HG03521 (cell line): Measurements from ENCODE around the gene MICU1.

Experiments
- ATAC-seq: cut with Tn5 transposase; IDR thresholded peaks from one replicate; pipeline ENCODE4 v1.9.1; 2021; ENCODE audit warnings: mild to moderate bottlenecking, moderate library complexity; ENCODE audit not compliant: unreplicated experiment

The MICU1 gene

DNA sequence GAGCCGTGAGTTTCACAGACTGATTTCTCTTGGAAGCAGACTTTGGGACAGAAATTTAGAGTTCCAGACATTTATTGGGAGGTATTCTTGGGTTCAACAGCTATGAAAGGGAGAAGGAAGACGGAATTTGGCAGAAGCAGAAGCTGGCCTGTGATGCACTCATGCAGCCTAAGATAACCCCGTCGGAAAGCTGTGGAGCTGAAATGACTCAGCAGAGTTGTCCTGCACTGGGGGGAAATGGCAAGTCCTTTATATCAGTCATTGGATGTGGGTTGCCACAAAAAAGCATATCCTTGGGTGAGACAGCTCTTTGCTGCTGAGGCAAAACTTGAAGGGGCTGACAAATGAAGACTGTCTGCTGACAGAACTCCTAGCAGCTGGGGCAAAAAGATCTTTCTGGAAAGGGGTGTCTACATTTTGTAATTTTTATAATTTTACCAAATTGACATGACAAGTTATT, 11.5 kb upstream of the MICU1 start:
- ATAC-seq, result no peak

DNA sequence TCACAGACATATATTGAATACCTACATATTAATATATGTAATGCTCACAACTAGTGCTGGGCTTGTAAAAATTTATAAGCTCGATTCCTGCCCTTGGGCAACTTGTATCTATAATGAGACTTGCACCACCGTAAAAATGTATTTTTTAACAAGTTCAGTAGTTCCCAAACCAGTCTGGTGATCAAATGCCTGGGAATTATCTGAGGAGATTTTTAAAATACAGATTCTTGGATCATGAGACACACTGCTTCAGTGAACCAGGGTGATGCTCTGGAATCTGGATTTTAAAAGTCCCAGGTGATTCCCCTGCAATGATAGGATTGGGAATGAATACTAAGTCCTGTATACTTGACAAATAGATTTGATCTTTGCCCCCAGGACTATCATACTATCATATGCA, 4.3 kb upstream of the MICU1 start:
- no peak for ATAC-seq

DNA sequence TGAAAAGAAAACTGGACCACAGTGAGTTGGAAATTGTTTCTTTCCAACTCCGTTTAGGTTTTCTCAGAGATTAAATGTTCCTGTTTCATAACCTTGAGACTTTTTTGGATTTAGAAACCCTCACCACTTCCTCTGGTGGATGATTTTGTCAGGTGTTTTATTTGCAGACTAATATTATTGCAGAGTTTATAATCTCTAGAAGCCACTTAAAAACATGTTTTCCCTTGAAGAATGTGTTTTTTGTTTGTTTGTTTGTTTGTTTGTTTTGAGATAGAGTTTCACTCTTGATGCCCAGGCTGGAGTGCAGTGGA, 520 bp upstream of the MICU1 start:
- no peak for ATAC-seq

DNA sequence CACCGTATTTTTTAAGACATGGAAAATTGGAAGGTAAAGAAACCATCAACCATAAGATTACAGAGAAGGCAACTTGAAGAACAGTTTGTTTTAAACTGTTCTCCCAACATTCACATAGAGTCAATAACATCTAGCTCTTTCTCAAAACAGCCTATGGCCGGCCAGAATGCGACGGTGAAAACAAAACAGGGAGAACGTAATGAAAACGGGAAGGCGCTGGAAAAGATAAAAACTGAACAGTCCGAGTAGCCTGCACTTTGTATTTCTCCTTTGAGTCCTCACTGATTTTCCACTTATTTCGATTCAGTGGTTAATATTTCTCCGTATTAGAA, 637 bp downstream of the MICU1 start:
- ATAC-seq, result no peak

DNA sequence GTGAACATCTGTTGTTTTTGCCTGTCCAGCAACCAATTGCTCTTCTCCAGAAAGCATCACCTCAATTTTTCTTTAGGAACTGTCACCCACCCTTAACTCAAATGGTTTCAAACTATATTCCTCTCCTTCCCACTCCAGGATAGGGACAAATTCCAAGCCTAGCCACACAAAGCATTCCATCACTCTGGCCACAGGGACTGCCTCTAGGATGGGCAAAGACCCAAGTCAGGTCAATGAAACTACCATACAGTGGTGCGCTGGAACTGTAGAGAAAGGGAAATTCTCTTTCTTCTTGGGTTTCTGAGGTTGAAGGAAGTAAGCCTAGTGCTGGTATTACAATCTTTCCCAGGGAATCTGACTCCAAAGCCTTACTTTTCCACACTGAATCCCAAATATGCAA, 3.6 kb downstream of the MICU1 start:
- no peak for ATAC-seq

DNA sequence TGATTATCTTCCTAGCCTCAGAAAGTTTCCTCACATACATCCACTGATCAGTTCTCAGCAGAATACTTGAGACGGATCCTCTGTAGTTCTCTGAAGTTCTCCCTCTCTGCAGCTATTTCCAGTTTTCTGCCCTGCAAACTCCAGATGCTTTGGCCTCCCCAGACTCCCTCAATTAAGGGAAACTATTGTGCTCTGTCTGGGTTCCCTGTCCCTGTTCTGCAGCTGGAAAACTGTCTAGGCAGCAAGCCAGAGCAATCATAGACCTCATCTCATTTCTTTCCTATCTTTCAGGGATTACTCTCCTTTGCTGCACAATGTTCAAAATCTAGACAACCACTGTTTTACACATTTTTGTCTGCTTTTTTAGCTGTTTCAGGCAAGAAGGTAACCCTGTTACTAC, 9.2 kb downstream of the MICU1 start:
- ATAC-seq, result no peak

DNA sequence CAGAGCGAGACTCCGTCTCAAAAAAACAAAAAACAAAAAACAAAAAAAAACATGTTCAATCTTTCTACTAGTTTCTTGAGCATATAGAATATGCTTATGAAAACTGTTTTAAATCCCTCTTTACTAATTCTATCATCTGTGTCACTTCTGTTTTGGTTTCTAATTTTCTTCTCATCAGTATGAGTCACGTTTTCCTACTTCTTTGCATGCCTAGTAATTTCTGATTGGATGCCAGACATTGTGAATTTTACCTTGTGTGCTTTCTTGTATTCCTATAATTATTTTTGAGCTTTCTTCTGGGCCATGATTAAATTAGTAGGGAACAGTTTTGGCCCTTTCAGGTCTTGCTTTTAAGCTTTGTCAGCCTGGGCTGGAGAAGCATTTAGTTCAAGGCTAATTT, 9.9 kb downstream of the MICU1 start:
- no peak for ATAC-seq

DNA sequence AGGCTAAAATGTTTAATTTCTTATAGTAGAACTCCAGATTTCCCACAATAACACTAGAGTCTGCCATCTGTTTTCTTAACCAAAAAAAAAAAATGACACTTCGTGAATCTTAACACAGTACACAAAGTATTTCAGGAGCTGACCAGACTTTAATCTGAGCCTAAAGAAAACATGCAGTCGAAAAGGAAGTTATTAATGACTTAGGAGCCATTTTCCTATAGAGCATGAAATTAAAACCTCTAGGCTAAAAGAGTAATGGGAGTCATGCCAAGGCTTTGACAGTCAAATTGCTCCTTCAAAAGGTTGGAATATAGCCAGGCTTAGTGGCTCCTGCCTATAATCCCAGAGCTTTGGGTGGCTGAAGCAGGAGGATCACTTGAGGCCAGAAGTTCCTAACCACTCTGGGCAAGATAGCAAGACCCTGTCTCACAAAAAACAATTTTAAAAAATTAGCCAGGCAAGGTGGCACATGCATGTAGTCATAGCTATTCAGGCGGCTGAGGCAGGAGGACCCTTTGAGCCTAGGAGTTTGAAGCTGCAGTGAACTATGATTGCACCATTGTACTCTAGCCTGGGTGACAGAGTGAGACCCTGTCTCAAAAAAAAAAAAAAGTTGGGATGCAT, 13.6 kb downstream of the MICU1 start:
- no peak for ATAC-seq

DNA sequence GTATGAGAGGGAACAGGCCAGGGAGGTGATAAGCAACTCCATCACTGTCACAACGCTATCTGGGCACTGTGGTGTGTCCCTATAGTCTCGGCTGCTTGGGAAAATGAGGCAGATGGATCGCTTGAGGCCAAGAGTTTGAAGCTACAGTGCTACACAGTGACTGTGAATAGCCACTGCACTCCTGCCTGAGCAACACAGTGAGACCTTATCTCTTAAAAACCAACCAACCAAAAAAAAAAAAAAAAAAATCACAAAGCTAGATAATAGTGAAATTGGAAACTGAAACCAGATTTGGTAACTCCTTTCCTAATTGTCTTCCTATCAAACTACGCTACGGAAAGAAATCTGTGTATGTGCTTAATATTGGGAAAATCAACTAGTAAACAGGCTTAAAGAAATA, 14.1 kb downstream of the MICU1 start:
- ATAC-seq, result no peak

DNA sequence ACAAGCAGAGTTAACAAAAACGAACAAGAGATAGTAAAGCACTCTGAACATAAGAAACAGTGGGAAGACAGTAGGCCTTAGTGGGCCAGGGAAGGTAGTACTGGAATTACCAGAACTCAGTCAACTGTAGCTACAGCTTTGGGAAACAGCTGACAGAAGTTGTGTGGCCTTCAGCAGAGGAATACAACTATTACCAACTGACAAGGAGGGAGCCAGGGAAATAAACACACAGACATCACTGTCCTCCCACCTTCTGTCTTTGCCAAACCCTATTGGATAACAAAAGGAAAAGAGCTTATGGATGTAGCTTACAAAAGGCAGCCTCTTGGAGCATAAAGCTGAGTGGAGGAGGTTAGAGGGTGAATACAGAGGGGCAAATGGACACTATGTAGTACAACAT, 15.4 kb downstream of the MICU1 start:
- no peak for ATAC-seq

DNA sequence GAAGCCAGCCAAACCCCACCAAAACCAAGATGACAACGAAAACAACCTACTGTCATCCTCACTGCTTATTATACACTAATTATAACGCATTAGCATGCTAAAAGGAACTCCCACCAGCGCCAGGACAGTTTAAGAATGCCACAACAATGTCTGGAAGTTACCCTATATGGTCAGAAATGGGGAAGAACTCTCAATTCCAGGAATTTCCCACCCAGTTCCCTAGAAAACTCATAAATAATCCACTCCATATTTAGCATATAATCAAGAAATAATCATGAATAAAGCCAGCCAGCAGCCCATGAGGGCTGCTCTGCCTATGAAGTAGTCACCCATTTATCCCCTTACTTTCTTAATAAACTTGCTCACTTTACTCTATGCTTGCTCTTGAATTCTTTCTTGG, 20.8 kb downstream of the MICU1 start:
- ATAC-seq, result no peak

DNA sequence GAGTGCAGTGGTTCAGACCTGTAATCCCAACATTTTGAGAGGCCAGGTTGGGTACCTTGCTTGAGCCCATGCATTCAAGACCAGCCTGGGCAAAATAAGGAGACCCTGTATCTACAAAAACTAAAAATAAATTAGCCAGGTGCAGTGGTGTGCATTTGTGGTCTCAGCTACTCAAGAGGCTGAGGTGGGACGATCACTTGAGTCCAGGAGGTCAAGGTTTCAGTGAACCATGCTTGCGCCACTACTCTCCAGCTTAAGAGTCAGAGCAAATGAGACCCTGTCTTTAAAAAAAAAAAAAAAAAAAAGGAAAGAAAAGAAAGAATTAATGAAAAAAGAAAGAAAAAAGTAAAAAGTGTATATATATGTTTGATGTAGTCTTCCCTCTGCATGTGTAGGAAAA, 24.7 kb downstream of the MICU1 start:
- no peak for ATAC-seq

DNA sequence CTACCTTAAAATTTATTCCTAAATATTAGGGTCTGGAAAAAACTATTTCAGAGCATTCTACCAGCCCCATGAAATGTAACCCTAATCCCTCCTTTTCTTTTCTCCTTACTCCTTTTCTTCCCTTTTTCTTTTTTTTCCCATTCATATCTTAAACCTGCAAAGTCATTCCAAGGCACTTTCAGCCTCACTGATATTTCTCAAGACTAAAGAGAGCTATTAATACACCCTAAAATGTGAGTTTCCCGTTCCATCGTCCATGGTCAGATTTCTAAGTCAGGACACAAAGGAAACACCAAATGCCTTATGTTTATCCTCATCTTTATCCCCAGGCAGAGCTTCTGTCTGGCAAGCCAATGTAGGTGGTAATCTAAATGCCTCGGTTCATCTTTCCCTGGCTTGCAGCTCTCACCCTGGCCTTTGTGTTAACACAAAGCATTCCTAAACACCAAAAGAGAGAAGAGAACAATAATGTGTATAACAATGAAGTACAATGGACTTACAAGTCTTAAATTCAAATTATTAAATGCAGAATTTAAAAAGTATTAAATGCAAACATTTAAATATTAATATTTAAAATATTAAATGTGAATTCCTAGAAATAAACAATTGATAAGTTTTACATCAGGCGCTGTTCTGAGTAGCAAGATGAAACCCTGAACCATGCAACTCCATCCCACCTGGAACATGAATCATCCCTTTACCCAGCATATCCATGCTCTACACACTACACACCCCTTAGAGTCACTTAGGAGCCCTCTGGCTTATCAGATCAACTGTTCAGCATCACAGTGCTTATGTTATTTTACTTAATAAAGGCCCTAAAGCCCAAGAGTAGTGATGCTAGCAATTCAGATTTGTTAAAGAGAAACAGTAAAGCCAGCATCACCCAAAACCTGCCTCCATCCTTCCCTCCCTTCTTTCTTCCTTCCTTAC, 26.8 kb downstream of the MICU1 start:
- ATAC-seq, result no peak

DNA sequence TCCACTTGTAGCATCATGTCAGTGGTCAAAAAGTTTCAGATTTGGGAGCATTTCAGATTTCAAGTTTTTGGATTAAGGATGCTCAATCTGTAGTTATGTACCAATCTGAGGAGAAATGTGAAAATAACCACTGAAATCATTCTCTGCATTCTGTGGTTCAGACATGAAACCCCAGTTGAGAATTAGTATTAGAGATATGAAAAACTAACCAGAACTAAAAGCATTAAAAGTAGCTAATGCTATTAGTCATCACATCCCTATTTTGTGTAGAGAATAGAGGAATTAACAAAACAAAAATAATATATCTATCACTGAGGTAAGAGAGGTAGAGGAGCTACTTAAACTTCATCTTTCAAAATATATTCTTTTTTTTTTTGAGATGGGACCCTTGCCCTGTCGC, 28.0 kb downstream of the MICU1 start:
- ATAC-seq, result no peak

DNA sequence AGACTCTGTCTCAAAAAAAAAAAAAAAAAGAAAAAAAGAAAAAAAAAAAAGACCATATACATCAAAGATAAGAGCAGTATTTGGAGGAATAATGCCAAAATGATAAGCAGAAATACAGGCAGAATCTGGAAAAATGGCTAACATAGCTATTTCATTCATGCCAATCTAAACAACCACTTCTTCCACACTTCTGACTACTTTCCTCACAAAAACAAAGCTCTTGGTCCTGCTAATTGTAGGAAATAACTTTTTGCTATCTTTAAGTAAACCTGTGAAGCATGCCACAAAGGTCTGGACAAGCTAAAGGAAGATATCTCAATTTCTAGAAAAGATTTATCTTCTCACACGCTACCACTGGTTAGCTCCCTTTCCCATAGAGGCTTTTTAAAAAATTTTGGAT, 30.4 kb downstream of the MICU1 start:
- no peak for ATAC-seq

DNA sequence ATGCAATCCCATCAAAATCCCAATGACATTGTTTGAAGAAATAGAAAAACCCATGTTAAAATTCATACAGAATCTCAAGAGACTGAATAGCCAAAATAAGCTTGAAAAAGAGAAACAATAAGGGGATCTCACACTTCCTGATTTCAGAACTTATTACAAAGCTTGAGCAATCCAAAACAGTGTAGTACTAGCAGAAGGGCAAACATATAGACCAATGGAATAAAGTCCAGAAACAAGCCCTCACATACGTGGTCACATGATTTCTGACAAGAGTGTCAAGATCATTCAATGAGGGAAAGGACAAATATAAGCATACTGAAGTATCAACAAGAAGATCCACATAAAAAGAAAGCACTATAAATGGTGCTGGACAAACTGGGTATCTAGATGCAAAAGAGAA, 31.9 kb downstream of the MICU1 start:
- ATAC-seq, result no peak

DNA sequence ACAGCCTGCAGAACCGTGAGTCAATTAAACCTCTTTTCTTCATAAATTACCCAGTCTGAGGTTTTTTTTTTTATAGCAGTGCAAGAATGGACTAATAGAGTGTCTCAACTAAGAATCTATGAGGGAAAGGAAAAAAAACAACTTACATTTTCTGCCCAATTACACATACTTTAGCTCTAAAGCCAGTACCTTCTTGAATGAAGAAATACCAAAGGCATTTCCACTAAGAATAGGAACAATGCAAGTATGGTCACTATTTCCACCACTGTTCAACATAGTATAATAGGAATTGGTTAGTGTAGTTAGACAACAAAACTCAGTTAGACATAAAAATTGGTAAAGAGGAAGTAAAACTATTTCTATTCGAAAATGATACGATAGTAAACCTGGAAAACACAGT, 37.6 kb downstream of the MICU1 start:
- no peak for ATAC-seq

DNA sequence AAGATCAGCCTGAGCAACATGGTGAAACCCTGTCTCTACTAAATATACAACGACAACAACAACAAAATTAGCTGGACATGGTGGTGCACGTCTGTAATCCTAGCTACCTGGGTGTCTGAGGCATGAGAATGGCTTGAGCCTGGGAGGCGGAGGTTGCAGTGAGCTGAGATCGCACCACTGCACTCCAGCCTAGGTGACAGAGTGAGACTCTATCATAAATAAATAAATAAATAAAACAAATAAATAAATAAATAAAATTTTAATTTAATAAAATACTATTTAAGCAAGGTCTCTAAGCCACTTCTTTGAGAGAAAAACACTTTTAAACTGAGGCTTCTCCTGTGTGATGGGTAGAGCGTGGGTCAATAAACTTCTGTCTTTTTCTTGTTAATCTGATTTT, 38.3 kb downstream of the MICU1 start:
- no peak for ATAC-seq

DNA sequence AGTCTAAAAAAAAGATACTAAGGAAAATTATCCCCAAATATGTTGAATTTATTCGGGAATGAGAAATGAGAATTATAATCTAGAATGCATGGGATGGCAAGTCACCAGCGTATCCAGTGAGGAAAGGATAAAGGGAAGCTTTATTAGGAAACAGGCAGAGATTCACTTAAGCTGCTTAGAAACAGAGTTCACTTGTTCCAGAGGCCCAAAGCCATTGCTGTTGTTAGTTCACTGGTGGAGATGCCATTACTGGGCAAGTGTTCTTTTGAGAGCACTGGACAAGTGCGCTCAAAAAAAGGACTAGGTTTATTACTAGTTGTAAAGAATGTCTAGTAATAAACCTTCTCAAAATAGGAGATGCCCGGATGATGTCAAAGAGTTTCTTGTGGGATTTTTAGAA, 51.2 kb downstream of the MICU1 start:
- ATAC-seq, result no peak

DNA sequence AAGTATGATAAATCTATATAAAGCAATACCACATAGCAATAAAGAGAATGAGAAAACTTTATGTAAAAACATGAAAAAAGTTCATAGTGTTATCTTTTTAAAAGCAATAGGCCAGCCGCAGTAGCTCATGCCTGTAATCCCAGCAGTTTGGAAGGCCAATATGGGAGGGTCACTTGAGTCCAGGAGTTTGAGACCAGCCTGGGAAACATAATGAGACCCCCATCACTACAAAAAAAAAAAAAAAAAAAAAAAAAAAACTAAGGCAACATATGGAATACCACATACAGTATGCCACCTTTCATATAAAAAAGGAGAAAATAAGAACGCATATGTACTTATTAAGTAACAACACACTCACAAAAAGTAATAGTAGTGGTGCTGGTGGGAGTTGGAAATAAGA, 52.8 kb downstream of the MICU1 start:
- ATAC-seq, result no peak

DNA sequence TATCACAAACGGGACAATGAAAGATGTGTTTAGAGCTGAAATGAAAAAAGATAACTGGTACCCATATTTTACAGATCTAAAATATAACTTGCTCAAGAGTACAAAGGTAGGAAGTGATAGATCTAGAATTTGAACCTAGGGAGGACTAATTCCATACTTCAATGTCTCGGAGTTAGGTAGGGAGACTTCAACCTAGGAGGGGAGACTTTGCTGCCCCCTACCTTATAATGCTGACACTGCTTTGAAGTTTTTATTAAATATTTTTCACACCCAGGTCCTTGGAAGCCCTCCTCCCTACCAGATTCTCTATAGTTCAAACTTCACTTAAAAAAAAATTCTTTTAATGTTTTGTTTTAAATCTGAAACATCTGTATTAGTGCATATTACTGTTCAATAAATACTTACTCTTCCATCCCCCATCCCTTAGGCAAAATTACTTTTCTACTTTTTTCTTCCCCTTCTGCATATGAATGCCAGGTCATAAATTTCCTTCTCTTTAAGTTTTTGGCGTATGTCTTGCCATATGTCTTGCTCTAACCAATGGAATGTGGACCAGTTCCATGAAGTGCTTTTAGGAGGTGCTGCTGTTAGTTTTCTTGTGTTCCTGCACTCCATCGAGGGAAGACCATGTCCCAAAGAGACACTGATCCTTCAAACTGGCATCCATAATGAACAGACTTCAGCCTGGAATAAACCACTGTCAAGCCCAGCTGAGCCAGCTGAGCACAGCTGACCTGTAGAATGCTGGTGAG, 57.8 kb downstream of the MICU1 start:
- ATAC-seq, result no peak

DNA sequence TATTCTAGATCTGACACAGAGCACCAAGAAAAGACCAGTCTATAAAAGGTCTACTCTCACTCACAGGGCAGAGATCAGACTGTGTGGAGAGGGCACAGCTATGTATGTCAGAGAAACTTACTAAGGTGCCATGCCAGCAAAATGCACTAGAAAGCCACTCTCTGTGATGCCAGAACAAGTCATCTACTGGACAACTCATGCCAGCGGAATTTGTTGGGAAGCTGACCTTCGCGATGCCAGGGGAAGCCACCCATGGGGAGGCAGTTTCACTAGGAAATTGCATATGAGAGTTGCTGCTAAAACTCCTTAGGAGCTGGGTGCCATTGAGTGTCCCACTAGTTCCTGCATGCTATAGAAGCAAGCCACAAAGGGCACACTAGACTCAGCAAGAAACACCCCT, 58.5 kb downstream of the MICU1 start:
- no peak for ATAC-seq
